ENCODE measurements around the gene TMX4. TPM values are rescaled to one million over a fixed set of nuclear protein-coding genes. Genes with fewer than 3 reads are reported as not detected.

TMX4 gene
- total RNA-seq, 1 experiment from 2014 or later: 11.7 TPM

DNA sequence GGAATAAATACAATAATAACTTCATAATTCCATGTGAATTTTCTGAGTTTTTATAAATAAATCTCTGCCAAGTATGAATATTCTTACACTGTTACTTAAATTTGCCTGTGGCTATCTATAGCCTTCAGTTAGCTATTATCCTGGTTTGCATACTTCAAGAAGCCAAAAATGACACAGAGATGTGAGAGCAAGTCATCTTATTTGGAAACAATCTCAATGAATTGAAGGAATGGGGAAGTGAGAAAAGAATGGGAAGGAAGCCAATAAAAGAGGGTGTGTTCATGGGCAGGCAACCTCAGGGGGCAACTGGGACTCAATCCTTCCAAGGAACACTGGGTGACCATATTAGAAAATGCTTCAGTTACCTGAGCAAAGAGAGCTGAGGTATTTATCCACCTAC lies 89.2 kb downstream of the TMX4 start:
- no peaks in the 10 kb centered on the region for H3K27me3 Mint-ChIP-seq (ENCODE audit: low read depth)
- no peaks in the 10 kb centered on the region for H3K9me3 Mint-ChIP-seq
- no peak overlapping the region for H3K23ac ChIP-seq (ENCODE audit: insufficient read length, low read depth, low read length)
- no peak overlapping the region for H4K91ac ChIP-seq (ENCODE audit: insufficient read length, low read depth, low read length)
- no peak overlapping the region for H2BK20ac ChIP-seq (ENCODE audit: low read depth, low read length, poor library complexity, severe bottlenecking)
- H4K20me1 ChIP-seq (ENCODE audit: control insufficient read depth, insufficient read depth, insufficient read length): no peaks in the 10 kb centered on the region
- H3K18ac ChIP-seq (ENCODE audit: insufficient read length, low read depth, low read length): no peak overlapping the region
- H2BK120ac ChIP-seq (ENCODE audit: low read depth, low read length, poor library complexity, severe bottlenecking): no peak overlapping the region
- H4K5ac ChIP-seq (ENCODE audit: insufficient read length, low read depth, low read length): no peak overlapping the region
- H3K14ac ChIP-seq (ENCODE audit: insufficient read depth, low read length): no peak overlapping the region
- no peaks in the 10 kb centered on the region for H3K4me1 ChIP-seq (ENCODE audit: insufficient read depth, low read length)
- H3K36me3 Mint-ChIP-seq (ENCODE audit: insufficient read depth in 1 of 3, low read depth in 3 of 3): no peaks in the 10 kb centered on the region
- no peak overlapping the region for H3K4me2 ChIP-seq (ENCODE audit: insufficient read depth, insufficient read length, low read length)
- no peak overlapping the region for H4K8ac ChIP-seq (replicated peaks; ENCODE audit: insufficient read length, low read depth, low read length)
- DNase-seq: no peak
- H3K4me3 Mint-ChIP-seq: no peak overlapping the region
- H2AK5ac ChIP-seq (ENCODE audit: insufficient read length, low read length): no peak overlapping the region
- no peaks in the 10 kb centered on the region for H3K23me2 ChIP-seq (ENCODE audit: insufficient read length, low read depth, low read length, poor library complexity, severe bottlenecking)
- no peak overlapping the region for H3K27ac ChIP-seq (ENCODE audit: insufficient read length, low read depth, low read length)
- no peak overlapping the region for H2BK12ac ChIP-seq (ENCODE audit: insufficient read length, low read depth, low read length)
- H3K4ac ChIP-seq (ENCODE audit: low read depth, low read length): no peak overlapping the region
- no peaks in the 10 kb centered on the region for H3K4me1 Mint-ChIP-seq
- H3K9ac ChIP-seq (ENCODE audit: extremely low read depth, insufficient read length, low read length): no peak overlapping the region
- no peak overlapping the region for H3K56ac ChIP-seq (ENCODE audit: insufficient read length, low read depth, low read length)
- no peaks in the 10 kb centered on the region for H3K27me3 ChIP-seq (ENCODE audit: insufficient read depth, low read length)
- H3K79me2 ChIP-seq (ENCODE audit: insufficient read depth, low read length): no peaks in the 10 kb centered on the region
- H3K79me1 ChIP-seq (ENCODE audit: insufficient read depth, low read depth, low read length, poor library complexity, severe bottlenecking): no peaks in the 10 kb centered on the region
- no peak overlapping the region for H3T11ph ChIP-seq (ENCODE audit: low read length)
- H2AFZ ChIP-seq (ENCODE audit: low read length): no peak overlapping the region
- H2BK5ac ChIP-seq (ENCODE audit: insufficient read length, low read length): no peak overlapping the region
- H3K27ac Mint-ChIP-seq: no peak overlapping the region
- TF ChIP-seq, protein P1, sequence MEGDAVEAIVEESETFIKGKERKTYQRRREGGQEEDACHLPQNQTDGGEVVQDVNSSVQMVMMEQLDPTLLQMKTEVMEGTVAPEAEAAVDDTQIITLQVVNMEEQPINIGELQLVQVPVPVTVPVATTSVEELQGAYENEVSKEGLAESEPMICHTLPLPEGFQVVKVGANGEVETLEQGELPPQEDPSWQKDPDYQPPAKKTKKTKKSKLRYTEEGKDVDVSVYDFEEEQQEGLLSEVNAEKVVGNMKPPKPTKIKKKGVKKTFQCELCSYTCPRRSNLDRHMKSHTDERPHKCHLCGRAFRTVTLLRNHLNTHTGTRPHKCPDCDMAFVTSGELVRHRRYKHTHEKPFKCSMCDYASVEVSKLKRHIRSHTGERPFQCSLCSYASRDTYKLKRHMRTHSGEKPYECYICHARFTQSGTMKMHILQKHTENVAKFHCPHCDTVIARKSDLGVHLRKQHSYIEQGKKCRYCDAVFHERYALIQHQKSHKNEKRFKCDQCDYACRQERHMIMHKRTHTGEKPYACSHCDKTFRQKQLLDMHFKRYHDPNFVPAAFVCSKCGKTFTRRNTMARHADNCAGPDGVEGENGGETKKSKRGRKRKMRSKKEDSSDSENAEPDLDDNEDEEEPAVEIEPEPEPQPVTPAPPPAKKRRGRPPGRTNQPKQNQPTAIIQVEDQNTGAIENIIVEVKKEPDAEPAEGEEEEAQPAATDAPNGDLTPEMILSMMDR (conservative IDR thresholded peaks at IDR 0.05): no peak
- H3K9me3 ChIP-seq (ENCODE audit: control insufficient read depth, low read depth, low read length): no peaks in the 10 kb centered on the region
- no peak overlapping the region for H2BK15ac ChIP-seq (ENCODE audit: low read depth, low read length)

Other genes starting within 250 kb of the TMX4 start
- not detected in 2 replicates for gene HAO1, start 79.3 kb downstream of the TMX4 start, total RNA-seq (2021)
- 11.1 and 11.5 TPM in 2 replicates for gene PLCB1, start 112.5 kb upstream of the TMX4 start, total RNA-seq (2021)